Activated T-helper 2 cell treated with anti-CD3 and anti-CD28 coated beads, Interferon-gamma antibody, Interleukin-2, Interleukin-4, amounts not matched to agents 10 μg/mL and 5 μg/mL and 100 μg/mL, durations not matched to agents 14 hours and 24 hours and 36 hours (primary cell): ENCODE data around the gene APOL4. TPM values are rescaled to one million over a fixed set of nuclear protein-coding genes. Genes with fewer than 3 reads are reported as not detected.

Experiments used
- DNase-seq: peaks from one replicate; pipeline ENCODE4 v3.0.0; 2021; ENCODE audit warnings: low spot score
- H3K27ac Mint-ChIP-seq: one replicate; pipeline ENCODE4 v1.8.0; 2021; ENCODE audit warnings: mixed read lengths
- H3K27me3 Mint-ChIP-seq: one replicate; pipeline ENCODE4 v1.8.0; 2021; ENCODE audit warnings: low read depth, mixed read lengths
- H3K36me3 Mint-ChIP-seq: one replicate; pipeline ENCODE4 v1.8.0; 2021; ENCODE audit warnings: low read depth, mixed read lengths
- H3K4me1 Mint-ChIP-seq: one replicate; pipeline ENCODE4 v1.8.0; 2021; ENCODE audit warnings: low read depth, mixed read lengths
- H3K4me3 Mint-ChIP-seq: one replicate; pipeline ENCODE4 v1.8.0; 2021; ENCODE audit warnings: low read depth, mild to moderate bottlenecking, moderate library complexity, mixed read lengths
- H3K9me3 Mint-ChIP-seq: one replicate; pipeline ENCODE4 v1.8.0; 2021; ENCODE audit warnings: mixed read lengths
- intact Hi-C: fragments of 100-400 bp; cut with micrococcal nuclease; formaldehyde crosslinking; loops from one replicate; pipeline ENCODE4 v1.15.1; 2023
- total RNA-seq: library from RNA; stranded (reverse); gene quantifications from 2 replicates; pipeline ENCODE4 v1.2.3, GENCODE V29; 2022

APOL4 gene
- total RNA-seq, 1 donor from 2014 or later = 0.52 TPM

GRCh38 chr22:36151006-36151595 is 50.5 kb downstream of the APOL4 start:
- H3K36me3 Mint-ChIP-seq = peaks cover 65% of the 10 kb centered on the region
- H3K4me1 Mint-ChIP-seq = peaks cover 30% of the 10 kb centered on the region
- DNase-seq = no peak
- peaks cover 8% of the 10 kb centered on the region for H3K9me3 Mint-ChIP-seq
- no peak overlapping the region for H3K4me3 Mint-ChIP-seq
- no peak overlapping the region for H3K27ac Mint-ChIP-seq
- intact Hi-C loops = no loop called here
- no peaks in the 10 kb centered on the region for H3K27me3 Mint-ChIP-seq

GRCh38 chr22:36149441-36149840 is 52.2 kb downstream of the APOL4 start:
- H3K27ac Mint-ChIP-seq = no peak overlapping the region
- H3K4me3 Mint-ChIP-seq = no peak overlapping the region
- H3K4me1 Mint-ChIP-seq = peaks cover 17% of the 10 kb centered on the region

GRCh38 chr22:36148411-36148810 is 53.2 kb downstream of the APOL4 start:
- Mint-ChIP-seq H3K4me1 (peaks cover 10% of the 10 kb centered on the region), H3K27ac (no peak overlapping the region), H3K4me3 (no peak overlapping the region), H3K9me3 (peaks cover 8% of the 10 kb centered on the region), H3K36me3 (peaks cover 64% of the 10 kb centered on the region), H3K27me3 (no peaks in the 10 kb centered on the region)
- DNase-seq = no peak
- intact Hi-C loops = no loop called here

More at GRCh38 chr22:36149441-36149840, 52.2 kb downstream of the APOL4 start:
- intact Hi-C loops = no loop called here
- Mint-ChIP-seq H3K36me3 (peaks cover 67% of the 10 kb centered on the region), H3K27me3 (no peaks in the 10 kb centered on the region), H3K9me3 (peaks cover 8% of the 10 kb centered on the region)
- DNase-seq = no peak

- Mint-ChIP-seq H3K4me3 (no peak overlapping the region), H3K4me1 (peaks cover 12% of the 10 kb centered on the region), H3K9me3 (peaks cover 7% of the 10 kb centered on the region), H3K27ac (no peak overlapping the region), H3K27me3 (no peaks in the 10 kb centered on the region), H3K36me3 (peaks cover 63% of the 10 kb centered on the region)
- intact Hi-C loops = no loop called here
- DNase-seq = no peak
These were observed 54.3 kb downstream of the APOL4 start for GRCh38 chr22:36147196-36147791.

GRCh38 chr22:36145881-36146280 is 55.7 kb downstream of the APOL4 start:
- H3K36me3 Mint-ChIP-seq = peaks cover 60% of the 10 kb centered on the region

GRCh38 chr22:36144886-36145541 is 56.6 kb downstream of the APOL4 start:
- no peak for DNase-seq
- no peaks in the 10 kb centered on the region for H3K27me3 Mint-ChIP-seq
- peaks cover 58% of the 10 kb centered on the region for H3K36me3 Mint-ChIP-seq
- H3K4me3 Mint-ChIP-seq = no peak overlapping the region
- intact Hi-C loops = loop anchor here (1.0 kb wide), 1 partner anchor 35 kb away; no protein-coding TSS in a partner anchor
- no peak overlapping the region for H3K27ac Mint-ChIP-seq
- H3K9me3 Mint-ChIP-seq = no peaks in the 10 kb centered on the region
- peaks cover 3% of the 10 kb centered on the region for H3K4me1 Mint-ChIP-seq

More at GRCh38 chr22:36145881-36146280, 55.7 kb downstream of the APOL4 start:
- no peaks in the 10 kb centered on the region for H3K9me3 Mint-ChIP-seq
- intact Hi-C loops = loop anchor here (1.0 kb wide), 1 partner anchor 34 kb away; no protein-coding TSS in a partner anchor
- DNase-seq = no peak
- H3K27ac Mint-ChIP-seq = no peak overlapping the region
- H3K27me3 Mint-ChIP-seq = no peaks in the 10 kb centered on the region
- no peak overlapping the region for H3K4me3 Mint-ChIP-seq
- peaks cover 7% of the 10 kb centered on the region for H3K4me1 Mint-ChIP-seq

GRCh38 chr22:36143956-36144355 is 57.7 kb downstream of the APOL4 start:
- Mint-ChIP-seq H3K4me3 (no peak overlapping the region), H3K27me3 (no peaks in the 10 kb centered on the region), H3K9me3 (no peaks in the 10 kb centered on the region), H3K4me1 (peaks cover 2% of the 10 kb centered on the region), H3K27ac (no peak overlapping the region), H3K36me3 (peaks cover 52% of the 10 kb centered on the region)
- intact Hi-C loops = no loop called here
- DNase-seq = no peak

- intact Hi-C loops = no loop called here
- H3K36me3 Mint-ChIP-seq = peaks cover 49% of the 10 kb centered on the region
- no peaks in the 10 kb centered on the region for H3K27me3 Mint-ChIP-seq
- H3K27ac Mint-ChIP-seq = no peak overlapping the region
- H3K9me3 Mint-ChIP-seq = no peaks in the 10 kb centered on the region
- DNase-seq = no peak
- peaks cover 2% of the 10 kb centered on the region for H3K4me1 Mint-ChIP-seq
- no peak overlapping the region for H3K4me3 Mint-ChIP-seq
These were observed 58.4 kb downstream of the APOL4 start for GRCh38 chr22:36143066-36143815.

- Mint-ChIP-seq H3K9me3 (no peaks in the 10 kb centered on the region), H3K4me3 (no peak overlapping the region), H3K36me3 (peaks cover 42% of the 10 kb centered on the region), H3K4me1 (peaks cover 2% of the 10 kb centered on the region), H3K27me3 (no peaks in the 10 kb centered on the region), H3K27ac (no peak overlapping the region)
- intact Hi-C loops = no loop called here
- DNase-seq = no peak
These were observed 60.1 kb downstream of the APOL4 start for GRCh38 chr22:36141481-36141880.

Other genes with a start within 250 kb of the APOL4 start
- 3.2 and 3.5 TPM in 2 replicates for gene RBFOX2, start 173.0 kb downstream of the APOL4 start, total RNA-seq
- gene APOL3, start 41.1 kb downstream of the APOL4 start, total RNA-seq = 35.6 and 48.3 TPM in 2 replicates
- 54.7 and 55.4 TPM in 2 replicates for gene APOL2, start 37.7 kb upstream of the APOL4 start, total RNA-seq
- gene APOL1, start 51.3 kb upstream of the APOL4 start, total RNA-seq = 28.5 and 31.5 TPM in 2 replicates
- gene MYH9, start 186.2 kb upstream of the APOL4 start, total RNA-seq = 619 and 645 TPM in 2 replicates